ENCODE data around the gene RNU5D-1.

DNA sequence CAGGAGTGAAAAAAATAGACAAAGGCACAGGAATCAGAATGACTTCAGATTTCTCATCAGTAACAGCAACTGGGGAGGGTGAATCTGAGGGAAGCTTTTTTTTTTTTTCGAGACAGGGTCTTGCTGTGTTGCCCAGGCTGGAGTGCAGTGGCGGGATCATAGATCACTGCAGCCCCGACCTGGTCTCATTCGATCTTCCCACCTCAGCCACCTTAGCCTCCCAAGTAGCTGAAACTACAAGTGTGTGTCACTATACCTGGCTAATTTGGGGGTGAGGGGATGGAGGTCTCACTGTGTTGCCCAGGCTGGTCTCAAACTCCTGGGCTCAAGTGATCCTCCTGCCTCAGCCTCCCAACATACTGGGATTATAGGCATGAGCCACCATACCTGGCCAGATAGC, 45.8 kb downstream of the RNU5D-1 start:
- TF ChIP-seq, protein P1, sequence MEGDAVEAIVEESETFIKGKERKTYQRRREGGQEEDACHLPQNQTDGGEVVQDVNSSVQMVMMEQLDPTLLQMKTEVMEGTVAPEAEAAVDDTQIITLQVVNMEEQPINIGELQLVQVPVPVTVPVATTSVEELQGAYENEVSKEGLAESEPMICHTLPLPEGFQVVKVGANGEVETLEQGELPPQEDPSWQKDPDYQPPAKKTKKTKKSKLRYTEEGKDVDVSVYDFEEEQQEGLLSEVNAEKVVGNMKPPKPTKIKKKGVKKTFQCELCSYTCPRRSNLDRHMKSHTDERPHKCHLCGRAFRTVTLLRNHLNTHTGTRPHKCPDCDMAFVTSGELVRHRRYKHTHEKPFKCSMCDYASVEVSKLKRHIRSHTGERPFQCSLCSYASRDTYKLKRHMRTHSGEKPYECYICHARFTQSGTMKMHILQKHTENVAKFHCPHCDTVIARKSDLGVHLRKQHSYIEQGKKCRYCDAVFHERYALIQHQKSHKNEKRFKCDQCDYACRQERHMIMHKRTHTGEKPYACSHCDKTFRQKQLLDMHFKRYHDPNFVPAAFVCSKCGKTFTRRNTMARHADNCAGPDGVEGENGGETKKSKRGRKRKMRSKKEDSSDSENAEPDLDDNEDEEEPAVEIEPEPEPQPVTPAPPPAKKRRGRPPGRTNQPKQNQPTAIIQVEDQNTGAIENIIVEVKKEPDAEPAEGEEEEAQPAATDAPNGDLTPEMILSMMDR (IDR thresholded peaks at IDR 0.05), result no peak
- TF ChIP-seq TCF7 (CRISPR knock-in tag; IDR thresholded peaks at IDR 0.05; ENCODE audit: low read depth) (no peak), TP53 (CRISPR knock-in tag; IDR thresholded peaks at IDR 0.05) (no peak), SOX15 (CRISPR knock-in tag; IDR thresholded peaks at IDR 0.05) (no peak), RELA (CRISPR knock-in tag; IDR thresholded peaks at IDR 0.05; ENCODE audit: borderline replicate concordance) (no peak)
